Measurements from ENCODE around the gene ALKBH2. TPM values are rescaled to one million over a fixed set of nuclear protein-coding genes. Genes with fewer than 3 reads are reported as not detected.

Gene ALKBH2
- 25.9 and 27.8 TPM in 2 replicates for total RNA-seq (2014; rRNA removed; shearing (Covaris generic))

DNA sequence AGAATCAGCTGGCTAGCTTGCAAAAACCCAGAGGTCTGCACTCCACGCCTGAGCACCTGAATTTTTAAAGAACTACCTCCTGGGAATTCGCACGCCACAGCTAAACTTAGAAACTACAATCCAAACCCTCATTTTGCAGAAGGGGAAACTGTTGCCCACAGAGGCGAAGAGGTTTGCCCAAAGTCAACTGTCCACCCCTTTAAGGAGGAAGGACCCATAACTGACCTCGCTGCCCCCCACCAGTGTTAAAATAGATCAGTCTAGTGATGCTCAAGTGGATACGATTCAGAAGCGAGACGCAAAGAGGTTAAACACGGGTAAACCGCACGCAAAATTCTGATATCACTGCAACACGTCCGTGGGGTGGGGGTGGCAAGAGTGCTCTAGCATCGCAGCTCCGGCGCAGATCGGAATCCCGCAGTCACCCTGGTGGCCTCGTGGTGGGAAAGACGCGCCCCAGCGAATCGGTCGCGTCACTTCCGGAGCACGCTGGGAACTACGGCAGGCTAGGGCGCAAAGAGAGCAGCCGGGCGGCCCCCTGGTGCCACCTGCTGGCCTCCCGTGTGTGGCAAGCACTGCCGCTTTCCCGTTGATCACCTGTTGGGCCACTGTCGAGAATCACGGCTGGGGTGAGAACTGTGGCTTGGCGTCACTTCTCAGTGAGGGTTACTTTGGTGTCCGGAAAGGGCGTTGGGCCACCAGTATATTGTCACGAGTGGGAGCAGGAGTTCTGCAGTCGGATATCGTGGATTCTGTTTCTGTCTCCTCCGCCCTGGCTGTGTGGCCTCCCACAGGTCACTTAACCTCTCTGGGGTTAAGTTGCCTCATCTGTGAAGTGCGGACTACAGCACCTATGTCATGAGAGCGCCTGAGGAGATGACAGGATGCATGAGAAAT, at the start of gene ALKBH2:
Gene ALKBH2 (minus strand): TSS at position 451 of the 897 bp plus-strand sequence. CDS start 686 bp downstream, outside the sequence.
- no peaks in the 10 kb centered on the region for H3K36me3 ChIP-seq
- peaks cover 8% of the 10 kb centered on the region; the same call in 1 of the 2 replicates for H3K4me1 ChIP-seq
- no peaks in the 10 kb centered on the region for H3K9me3 ChIP-seq (replicated peaks)
- DNase-seq = peak; percentile 89 to 92
- H3K27ac ChIP-seq = peak within 1 kb of the TSS; percentile 27
- H3K4me3 ChIP-seq = peak within 1 kb of the TSS; percentile 58
- no peaks in the 10 kb centered on the region for H3K27me3 ChIP-seq

DNA sequence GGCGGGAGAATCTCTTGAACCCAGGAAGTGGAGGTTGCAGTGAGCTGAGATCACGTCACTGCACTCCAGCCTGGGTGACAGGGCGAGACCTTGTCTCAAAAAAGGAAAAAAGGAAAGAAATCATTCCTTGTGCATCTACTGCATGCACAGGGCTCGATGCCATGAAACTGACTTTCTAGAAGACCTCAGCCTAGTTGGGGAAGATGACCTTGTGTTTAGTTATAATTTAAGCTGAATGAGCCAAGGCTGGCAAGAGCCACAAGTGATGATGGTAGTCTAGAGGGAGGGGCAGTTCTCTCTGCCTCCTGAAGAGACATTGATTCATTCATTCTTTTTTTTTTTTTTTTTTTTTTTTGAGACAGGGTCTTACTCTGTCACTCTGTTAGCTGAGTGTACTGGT, 47.3 kb upstream of the ALKBH2 start:
- no peak for DNase-seq
- Histone ChIP-seq H3K9me3 (replicated peaks) (no peaks in the 10 kb centered on the region; the same call in 1 of the 2 replicates), H3K27ac (no peak overlapping the region), H3K27me3 (no peaks in the 10 kb centered on the region), H3K4me3 (no peak overlapping the region), H3K4me1 (no peaks in the 10 kb centered on the region), H3K36me3 (no peaks in the 10 kb centered on the region)

DNA sequence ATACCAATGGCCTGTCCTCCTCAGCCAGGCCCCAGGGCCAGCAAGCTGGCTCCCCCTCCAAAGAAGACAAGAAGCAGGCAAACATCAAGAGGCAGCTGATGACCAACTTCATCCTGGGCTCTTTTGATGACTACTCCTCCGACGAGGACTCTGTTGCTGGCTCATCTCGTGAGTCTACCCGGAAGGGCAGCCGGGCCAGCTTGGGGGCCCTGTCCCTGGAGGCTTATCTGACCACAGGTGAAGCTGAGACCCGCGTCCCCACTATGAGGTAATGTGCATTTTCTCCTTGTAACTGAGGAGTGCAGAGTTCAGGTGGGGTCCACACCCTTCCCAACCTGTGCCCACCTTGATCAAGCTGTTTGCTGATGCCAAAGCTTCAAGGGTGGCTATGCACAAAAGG, 46.5 kb upstream of the ALKBH2 start:
- H3K27me3 ChIP-seq = no peaks in the 10 kb centered on the region
- no peak for DNase-seq
- no peak overlapping the region for H3K4me3 ChIP-seq
- no peaks in the 10 kb centered on the region; the same call in 1 of the 2 replicates for H3K9me3 ChIP-seq (replicated peaks)
- H3K36me3 ChIP-seq = no peaks in the 10 kb centered on the region
- no peak overlapping the region for H3K27ac ChIP-seq
- no peaks in the 10 kb centered on the region for H3K4me1 ChIP-seq

GRCh38 chr12:109139360-109139759, 46.1 kb upstream of the ALKBH2 start:
- H3K27ac ChIP-seq = no peak overlapping the region
- no peak overlapping the region for H3K4me3 ChIP-seq
- no peaks in the 10 kb centered on the region; the same call in 1 of the 2 replicates for H3K9me3 ChIP-seq (replicated peaks)
- H3K4me1 ChIP-seq = no peaks in the 10 kb centered on the region
- H3K36me3 ChIP-seq = no peaks in the 10 kb centered on the region
- no peak for DNase-seq
- no peaks in the 10 kb centered on the region for H3K27me3 ChIP-seq

DNA sequence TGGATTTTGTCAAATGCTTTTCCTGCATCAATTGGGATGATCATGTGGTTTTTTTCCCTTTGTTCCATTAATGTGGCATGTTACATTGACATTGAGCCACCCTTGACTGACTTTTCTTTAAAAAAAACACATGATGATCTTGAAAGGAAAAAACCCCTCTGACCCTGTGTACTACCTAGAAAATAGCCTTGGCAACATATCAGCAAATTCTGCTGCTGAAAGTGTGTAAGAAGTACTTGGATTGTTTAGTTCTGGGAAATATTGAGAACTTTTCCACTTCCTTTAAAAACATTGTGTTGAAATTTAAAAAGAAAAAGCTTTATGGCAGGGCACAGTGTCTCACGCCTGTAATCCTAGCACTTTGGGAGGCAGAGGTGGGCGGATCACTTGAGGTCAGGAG, 43.8 kb upstream of the ALKBH2 start:
- Histone ChIP-seq H3K4me1 (no peaks in the 10 kb centered on the region; the same call in none of the 2 replicates), H3K36me3 (no peaks in the 10 kb centered on the region), H3K27ac (no peak overlapping the region), H3K4me3 (no peak overlapping the region), H3K27me3 (no peaks in the 10 kb centered on the region), H3K9me3 (replicated peaks) (no peaks in the 10 kb centered on the region; the same call in 1 of the 2 replicates)
- DNase-seq = no peak

DNA sequence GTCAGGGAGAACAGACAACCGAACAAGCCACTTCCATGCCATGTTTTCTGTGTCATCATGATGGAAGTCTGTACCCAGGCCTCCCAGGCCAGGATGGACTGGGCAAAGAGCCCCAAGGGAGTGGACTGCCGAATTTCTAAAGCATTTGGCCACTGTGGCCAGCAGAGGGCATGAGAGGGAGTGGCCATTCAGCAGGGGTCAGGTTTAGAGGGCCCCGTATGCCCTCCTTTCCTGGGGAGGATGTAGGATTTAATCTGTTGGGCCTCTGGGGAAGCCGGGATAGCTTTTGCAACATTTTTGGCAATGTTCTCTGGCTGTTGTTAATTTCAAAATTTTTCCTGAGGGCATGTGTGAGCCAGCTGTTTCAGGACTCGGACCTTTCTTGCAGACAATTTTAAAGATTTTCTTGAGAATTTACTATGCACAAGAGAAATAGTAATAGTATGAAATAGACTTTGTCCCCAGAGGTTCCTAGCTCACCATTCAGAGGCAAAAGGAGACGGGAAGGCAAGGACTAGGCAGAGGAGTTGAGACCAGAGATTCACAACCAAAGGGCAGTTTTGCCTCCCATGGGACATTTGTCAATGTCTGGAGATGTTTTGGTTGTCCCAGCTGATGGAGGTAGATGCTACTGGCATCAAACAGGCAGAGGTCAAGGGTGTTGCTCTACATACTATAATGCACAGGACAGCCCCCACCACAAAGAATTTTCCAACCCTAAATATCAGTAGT, 41.1 kb upstream of the ALKBH2 start:
- H3K9me3 ChIP-seq (replicated peaks) = no peaks in the 10 kb centered on the region; the same call in 1 of the 2 replicates
- H3K27ac ChIP-seq = no peak overlapping the region
- peaks cover 16% of the 10 kb centered on the region for H3K4me1 ChIP-seq
- no peaks in the 10 kb centered on the region for H3K27me3 ChIP-seq
- peak; percentile 37 to 58 for DNase-seq
- H3K36me3 ChIP-seq = no peaks in the 10 kb centered on the region
- H3K4me3 ChIP-seq = no peak overlapping the region

DNA sequence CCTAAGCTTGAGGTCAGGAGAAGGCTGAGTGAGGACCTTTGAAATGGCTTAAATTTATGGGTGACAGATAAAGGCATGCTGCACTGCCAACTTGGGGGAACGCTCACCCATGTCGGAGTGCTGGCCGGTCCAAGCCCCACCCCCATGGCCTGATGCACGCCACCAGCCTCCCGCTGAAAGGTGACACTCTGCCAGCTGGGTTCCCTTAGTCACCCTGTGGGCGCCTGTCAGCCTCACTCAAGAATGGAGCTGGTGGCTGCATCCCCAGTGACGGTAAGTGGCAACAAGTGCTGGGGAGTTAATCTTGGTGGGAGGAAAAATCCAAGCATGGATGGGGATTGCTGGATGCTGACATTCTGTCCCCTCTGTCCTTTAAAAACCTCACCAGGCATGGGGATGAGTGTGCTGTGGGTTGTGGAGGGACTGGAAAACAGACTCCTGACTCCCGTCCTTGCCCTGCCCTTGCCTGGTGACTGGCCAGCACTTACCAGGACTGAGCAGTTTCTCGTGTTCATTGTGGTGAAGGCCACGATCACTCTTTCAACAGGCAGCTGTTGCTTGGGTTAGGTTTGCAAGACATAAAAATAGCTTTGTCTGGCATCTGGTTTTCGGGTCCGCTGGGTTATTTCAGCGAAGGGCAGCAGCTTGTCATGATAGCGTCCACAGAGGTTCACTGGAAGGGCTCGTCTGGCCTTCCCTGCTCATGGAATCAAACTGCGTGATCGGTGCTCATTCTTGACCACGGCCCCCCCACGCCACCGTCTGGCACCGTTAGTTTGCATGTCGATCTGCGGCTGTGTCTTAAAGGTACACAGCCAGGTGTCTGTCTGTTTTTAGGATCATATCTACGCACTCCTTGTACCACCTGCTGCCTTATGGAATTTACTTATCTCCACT, 38.1 kb upstream of the ALKBH2 start:
- H3K4me3 ChIP-seq = peak overlapping the region; percentile 16; the same call in 1 of the 2 replicates
- peaks cover 16% of the 10 kb centered on the region for H3K4me1 ChIP-seq
- H3K27me3 ChIP-seq = no peaks in the 10 kb centered on the region
- peak; percentile 72 to 75 for DNase-seq
- no peaks in the 10 kb centered on the region for H3K36me3 ChIP-seq
- H3K27ac ChIP-seq = peak overlapping the region; percentile 56
- no peaks in the 10 kb centered on the region; the same call in 1 of the 2 replicates for H3K9me3 ChIP-seq (replicated peaks)

GRCh38 chr12:109130297-109131153, 37.3 kb upstream of the ALKBH2 start:
- Histone ChIP-seq H3K4me1 (peaks cover 16% of the 10 kb centered on the region), H3K27ac (peak overlapping the region; percentile 56), H3K4me3 (no peak overlapping the region; the same call in 1 of the 2 replicates), H3K36me3 (no peaks in the 10 kb centered on the region), H3K9me3 (replicated peaks) (no peaks in the 10 kb centered on the region), H3K27me3 (no peaks in the 10 kb centered on the region)
- peak; percentile 9 to 30 for DNase-seq

GRCh38 chr12:109127533-109128242, 34.4 kb upstream of the ALKBH2 start:
- peaks cover 16% of the 10 kb centered on the region for H3K4me1 ChIP-seq
- no peaks in the 10 kb centered on the region for H3K36me3 ChIP-seq
- H3K27ac ChIP-seq = no peak overlapping the region
- no peak overlapping the region for H3K4me3 ChIP-seq
- no peaks in the 10 kb centered on the region for H3K9me3 ChIP-seq (replicated peaks)
- no peaks in the 10 kb centered on the region for H3K27me3 ChIP-seq
- DNase-seq = no peak

DNA sequence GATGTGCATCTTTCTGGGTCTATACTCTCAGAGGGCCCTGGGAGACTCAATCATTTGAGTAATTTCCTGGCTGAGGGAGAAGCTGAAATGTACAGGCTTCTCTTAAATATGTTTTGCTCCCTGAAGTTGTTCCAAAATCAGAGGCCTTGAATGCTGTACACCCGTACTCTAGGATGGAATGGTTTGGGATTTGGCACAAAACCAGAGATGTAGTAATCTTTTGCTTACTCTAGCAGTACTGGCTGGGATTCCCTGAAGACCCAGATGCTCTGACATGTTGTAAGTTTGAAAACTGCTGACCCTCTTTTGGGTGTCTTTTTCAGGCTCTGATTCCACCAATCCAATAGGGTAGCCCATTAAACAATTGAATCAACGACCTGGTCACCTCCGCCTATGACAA, 33.5 kb upstream of the ALKBH2 start:
- DNase-seq = no peak
- Histone ChIP-seq H3K36me3 (no peaks in the 10 kb centered on the region), H3K4me3 (no peak overlapping the region), H3K27ac (no peak overlapping the region), H3K4me1 (peaks cover 14% of the 10 kb centered on the region), H3K9me3 (replicated peaks) (no peaks in the 10 kb centered on the region), H3K27me3 (no peaks in the 10 kb centered on the region)

- Histone ChIP-seq H3K36me3 (no peaks in the 10 kb centered on the region), H3K9me3 (replicated peaks) (no peaks in the 10 kb centered on the region), H3K27me3 (no peaks in the 10 kb centered on the region), H3K27ac (no peak overlapping the region), H3K4me3 (no peak overlapping the region), H3K4me1 (peaks cover 4% of the 10 kb centered on the region)
- DNase-seq = no peak
Observed at GRCh38 chr12:109125791-109126190, 32.5 kb upstream of the ALKBH2 start.

DNA sequence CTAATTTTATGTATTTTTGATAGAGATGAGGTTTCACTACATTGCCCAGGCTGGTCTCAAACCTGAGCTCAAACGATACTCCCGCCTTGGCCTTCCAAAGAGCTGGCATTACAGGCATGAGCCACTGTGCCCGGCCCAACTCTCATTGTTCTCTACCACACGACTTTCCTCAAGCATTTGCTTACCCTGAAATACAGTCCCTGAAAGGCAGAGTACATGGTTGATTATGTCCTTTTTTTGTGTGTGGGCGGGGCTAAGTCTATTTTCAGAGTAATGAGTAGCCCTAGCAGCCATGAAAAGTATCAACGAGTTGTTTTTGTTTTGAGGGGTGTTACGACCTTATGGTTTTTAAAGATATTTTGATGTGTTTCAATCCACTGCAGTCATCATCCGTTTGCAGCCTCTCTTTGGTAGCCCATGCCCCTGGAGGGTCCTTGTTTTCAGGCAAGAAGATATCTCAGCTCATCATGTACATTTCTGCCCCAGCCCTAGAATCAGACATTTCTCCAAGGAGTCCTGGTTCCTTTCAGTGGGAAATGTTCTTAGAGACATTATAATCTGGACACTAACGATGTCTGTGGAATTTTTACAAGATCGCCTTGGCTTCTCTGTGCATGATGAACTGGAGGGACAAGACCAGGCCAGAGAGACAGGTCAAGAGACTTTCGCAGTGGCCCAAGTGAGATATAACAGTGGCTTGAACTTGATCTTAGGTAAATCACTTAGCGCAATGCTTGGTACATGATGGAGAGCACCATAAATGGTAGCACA, 31.8 kb upstream of the ALKBH2 start:
- no peak overlapping the region for H3K27ac ChIP-seq
- no peaks in the 10 kb centered on the region for H3K36me3 ChIP-seq
- no peaks in the 10 kb centered on the region for H3K27me3 ChIP-seq
- H3K4me3 ChIP-seq = no peak overlapping the region
- no peak for DNase-seq
- H3K9me3 ChIP-seq (replicated peaks) = no peaks in the 10 kb centered on the region
- H3K4me1 ChIP-seq = no peaks in the 10 kb centered on the region; the same call in 1 of the 2 replicates
